ENCODE results near the gene NTM.

The NTM gene

GRCh38 chr11:131538322-131538721 is 167.9 kb downstream of the NTM start:
- in situ Hi-C loops (cut with MboI; ENCODE audit: low sequenced_read_pairs) = no loop called here

DNA sequence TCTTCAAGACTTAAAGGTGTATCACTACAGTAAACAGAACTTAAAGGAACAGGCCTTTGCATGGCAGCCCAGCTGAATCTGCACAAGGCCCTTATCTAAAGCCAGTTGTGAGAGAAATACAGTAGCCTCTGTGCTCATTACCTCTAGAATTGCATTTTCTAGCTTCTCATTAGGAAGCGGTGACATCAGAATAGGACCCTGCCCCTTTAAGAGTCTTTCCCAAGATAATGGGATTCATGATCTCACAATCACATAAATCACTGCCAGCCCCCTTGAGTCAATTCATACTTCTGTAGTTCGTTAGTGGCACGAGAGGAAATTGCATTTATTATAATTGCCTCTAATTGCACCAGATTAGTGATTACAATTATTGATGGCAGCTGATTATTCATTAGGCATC is 170.3 kb downstream of the NTM start:
- in situ Hi-C loops (cut with MboI; ENCODE audit: low sequenced_read_pairs) = no loop called here

- in situ Hi-C loops (cut with MboI; ENCODE audit: low sequenced_read_pairs) = no loop called here
These were observed 173.1 kb downstream of the NTM start for GRCh38 chr11:131543389-131544025.

GRCh38 chr11:131544591-131544990 is 174.2 kb downstream of the NTM start:
- in situ Hi-C loops (cut with MboI; ENCODE audit: low sequenced_read_pairs) = no loop called here

DNA sequence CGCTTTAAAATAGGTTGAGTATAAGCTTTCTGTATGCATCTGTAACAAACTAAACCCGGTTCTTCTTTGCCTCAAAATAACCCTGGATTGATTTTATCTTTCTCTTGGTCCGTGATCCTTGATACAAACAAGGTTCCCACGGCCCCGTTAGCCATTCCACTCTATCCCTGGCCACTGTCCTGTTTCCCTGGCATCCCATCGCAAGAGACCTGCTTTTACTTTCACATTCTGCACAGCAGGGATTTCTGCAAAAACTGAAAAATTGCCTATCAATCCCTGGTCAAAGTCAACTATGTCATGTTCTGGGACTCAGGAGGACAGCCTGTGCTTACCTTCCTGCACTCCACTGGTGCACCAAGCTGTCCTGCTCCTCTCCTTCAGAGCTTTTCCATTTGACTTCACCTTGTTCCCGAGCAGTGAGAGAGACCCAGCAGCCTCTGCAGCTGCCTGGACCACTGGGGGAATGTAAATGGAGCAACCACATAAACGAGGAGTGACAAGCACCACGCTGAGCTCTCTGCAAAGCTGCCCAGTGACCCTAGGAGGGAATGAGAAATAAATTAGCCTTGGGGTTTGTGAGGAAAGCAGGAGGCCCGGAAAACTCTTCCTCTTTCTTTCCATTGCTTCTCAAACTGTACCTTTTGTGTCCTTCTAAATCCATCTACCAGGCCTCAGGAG is 175.9 kb downstream of the NTM start:
- in situ Hi-C loops (cut with MboI; ENCODE audit: low sequenced_read_pairs) = no loop called here

DNA sequence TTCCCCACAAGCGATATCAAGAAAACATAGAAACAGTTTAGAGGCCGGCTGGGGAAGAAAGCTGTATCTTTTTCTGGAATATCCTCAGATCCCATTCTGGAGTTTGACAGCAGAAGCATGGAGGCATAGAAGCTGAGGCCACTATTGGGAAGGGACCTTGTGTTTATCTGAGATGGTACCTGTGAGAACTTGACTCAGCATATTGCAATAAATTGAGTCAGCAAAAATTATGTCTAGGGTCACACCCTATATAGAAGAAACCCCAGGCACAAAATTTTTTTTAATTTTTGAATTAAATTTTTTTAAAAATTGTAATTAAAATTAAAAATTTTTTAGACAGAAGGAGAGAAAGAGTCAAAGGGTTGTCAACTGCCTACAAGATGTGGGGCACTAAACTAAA is 178.7 kb downstream of the NTM start:
- in situ Hi-C loops (cut with MboI; ENCODE audit: low sequenced_read_pairs) = no loop called here

- in situ Hi-C loops (cut with MboI; ENCODE audit: low sequenced_read_pairs) = no loop called here
These were observed 179.4 kb downstream of the NTM start for GRCh38 chr11:131549770-131550169.

- in situ Hi-C loops (cut with MboI; ENCODE audit: low sequenced_read_pairs) = no loop called here
These were observed 189.9 kb downstream of the NTM start for GRCh38 chr11:131560287-131560686.

- in situ Hi-C loops (cut with MboI; ENCODE audit: low sequenced_read_pairs) = no loop called here
These were observed 191.1 kb downstream of the NTM start for GRCh38 chr11:131561501-131561900.

- in situ Hi-C loops (cut with MboI; ENCODE audit: low sequenced_read_pairs) = no loop called here
These were observed 191.6 kb downstream of the NTM start for GRCh38 chr11:131561972-131562371.

DNA sequence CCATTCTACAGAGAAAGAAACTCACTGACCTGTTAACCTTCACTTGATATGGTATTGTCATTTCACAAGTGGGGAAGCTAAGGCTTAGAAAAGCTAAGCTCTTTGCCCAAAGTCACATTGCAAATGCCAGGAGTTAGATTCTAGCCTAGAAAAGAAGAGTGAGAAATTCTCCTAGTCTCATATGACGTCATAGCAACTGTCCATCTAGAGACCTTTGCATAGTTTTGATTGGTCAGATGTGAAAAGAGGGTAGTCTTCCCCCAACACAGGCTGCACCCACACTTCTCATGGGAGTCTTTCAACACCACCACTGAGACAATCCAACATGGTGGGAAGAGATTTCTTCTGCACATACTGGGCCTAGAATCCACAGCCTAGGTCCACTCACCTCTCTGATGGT is 197.9 kb downstream of the NTM start:
- in situ Hi-C loops (cut with MboI; ENCODE audit: low sequenced_read_pairs) = no loop called here

- in situ Hi-C loops (cut with MboI; ENCODE audit: low sequenced_read_pairs) = no loop called here
These were observed 201.2 kb downstream of the NTM start for GRCh38 chr11:131571571-131571970.

DNA sequence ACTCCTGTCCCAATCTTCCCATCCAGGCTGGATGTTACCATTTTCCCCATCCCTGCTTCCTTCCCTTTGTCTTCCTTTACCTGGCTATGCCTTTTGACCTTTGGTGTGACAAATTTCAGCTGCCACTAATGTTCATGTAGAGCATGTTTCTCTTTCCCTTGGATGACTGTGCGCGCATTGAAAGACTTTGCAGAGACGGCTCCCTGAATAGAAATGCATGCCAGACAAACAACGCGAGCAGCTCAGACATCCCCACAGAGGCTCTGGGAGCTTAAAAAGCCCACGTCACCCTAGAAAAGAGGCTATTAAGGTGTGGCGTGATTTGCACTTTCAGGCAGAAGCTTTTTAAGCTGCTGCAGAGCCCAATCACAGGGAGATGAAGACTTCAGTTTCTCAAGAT is 202.0 kb downstream of the NTM start:
- in situ Hi-C loops (cut with MboI; ENCODE audit: low sequenced_read_pairs) = no loop called here

- in situ Hi-C loops (cut with MboI; ENCODE audit: low sequenced_read_pairs) = no loop called here
These were observed 209.5 kb downstream of the NTM start for GRCh38 chr11:131579932-131580387.

DNA sequence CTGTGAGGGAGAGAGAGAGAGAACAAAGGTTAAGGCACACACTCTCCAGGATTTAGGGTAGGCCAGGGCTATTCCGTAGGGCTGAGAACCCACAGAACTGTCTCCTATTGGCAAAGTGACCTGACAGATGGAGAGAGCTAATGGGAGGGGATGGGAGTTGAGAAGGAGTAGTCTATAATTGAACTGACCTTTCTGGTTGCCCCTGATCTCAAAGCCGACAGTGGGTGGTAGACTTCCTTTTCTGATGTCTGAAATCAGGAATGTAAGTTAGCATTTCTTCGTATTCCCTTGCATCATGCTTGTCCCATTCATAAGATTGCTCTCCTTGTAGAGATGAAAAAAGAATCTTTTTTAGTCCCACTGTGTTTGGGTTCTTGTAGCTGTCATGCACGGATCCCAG is 210.1 kb downstream of the NTM start:
- in situ Hi-C loops (cut with MboI; ENCODE audit: low sequenced_read_pairs) = no loop called here

- in situ Hi-C loops (cut with MboI; ENCODE audit: low sequenced_read_pairs) = no loop called here
These were observed 210.6 kb downstream of the NTM start for GRCh38 chr11:131581046-131581445.

GRCh38 chr11:131582021-131582525 is 211.7 kb downstream of the NTM start:
- in situ Hi-C loops (cut with MboI; ENCODE audit: low sequenced_read_pairs) = no loop called here

- in situ Hi-C loops (cut with MboI; ENCODE audit: low sequenced_read_pairs) = no loop called here
These were observed 213.0 kb downstream of the NTM start for GRCh38 chr11:131583421-131583820.

- in situ Hi-C loops (cut with MboI; ENCODE audit: low sequenced_read_pairs) = no loop called here
These were observed 213.5 kb downstream of the NTM start for GRCh38 chr11:131583938-131584337.

DNA sequence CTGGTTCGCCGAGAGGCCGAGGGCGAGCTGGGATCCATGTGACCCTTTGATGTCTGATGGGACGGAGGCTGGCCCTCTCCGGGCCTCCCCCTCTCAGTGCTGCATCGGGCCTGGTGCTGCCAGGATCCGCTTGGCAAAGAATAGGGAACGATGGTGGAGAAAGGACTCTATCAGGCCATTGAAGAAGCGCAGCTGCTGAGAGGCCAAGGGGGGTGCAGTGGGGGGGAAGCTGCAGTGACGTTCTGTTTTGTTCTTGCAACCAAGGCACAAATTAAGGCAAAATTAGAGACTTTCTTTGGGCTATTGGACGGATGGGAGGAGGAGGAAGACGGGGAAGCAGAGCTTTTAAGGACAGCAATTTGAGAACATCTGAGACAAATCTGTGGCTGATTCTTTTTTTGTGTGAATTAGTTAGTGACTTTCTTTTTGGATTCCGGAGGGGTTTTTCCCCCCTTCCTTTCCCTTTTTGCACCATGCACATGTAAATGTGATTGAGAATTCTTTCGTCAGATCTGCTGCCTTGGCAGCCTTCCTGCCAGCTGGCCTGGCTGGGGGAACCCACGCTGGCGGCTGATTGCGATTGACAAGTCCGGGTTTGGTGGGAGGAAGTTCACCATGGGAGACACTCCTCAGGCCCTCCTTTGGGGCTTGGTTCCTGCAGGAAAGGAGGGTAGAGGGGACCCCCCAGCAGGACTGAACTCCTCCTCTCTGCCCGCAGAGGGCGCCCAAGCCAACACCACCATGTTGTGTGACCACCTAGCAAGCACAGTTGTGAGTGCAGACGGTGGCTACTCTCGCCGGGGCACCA is 214.6 kb downstream of the NTM start:
- in situ Hi-C loops (cut with MboI; ENCODE audit: low sequenced_read_pairs) = no loop called here

GRCh38 chr11:131588057-131588456 is 217.6 kb downstream of the NTM start:
- in situ Hi-C loops (cut with MboI; ENCODE audit: low sequenced_read_pairs) = no loop called here

- in situ Hi-C loops (cut with MboI; ENCODE audit: low sequenced_read_pairs) = no loop called here
These were observed 220.6 kb downstream of the NTM start for GRCh38 chr11:131591051-131591461.

All from HL-60/S4 (cell line).